HG02678 (cell line): Measurements from ENCODE around the gene DNAJC13.

Experiments used
- ATAC-seq: cut with Tn5 transposase; IDR thresholded peaks from one replicate; pipeline ENCODE4 v1.9.1; 2021; ENCODE audit warnings: mild to moderate bottlenecking, moderate library complexity; ENCODE audit not compliant: unreplicated experiment

The DNAJC13 gene

GRCh38 chr3:132570016-132570415, 152.7 kb downstream of the DNAJC13 start:
- no peak for ATAC-seq

- no peak for ATAC-seq
These were observed 156.5 kb downstream of the DNAJC13 start for GRCh38 chr3:132573797-132574211.

GRCh38 chr3:132587401-132587800, 170.1 kb downstream of the DNAJC13 start:
- ATAC-seq, result no peak
